Upper lobe of left lung (tissue), 6 donors: ENCODE data around the gene ARHGEF17. TPM values are rescaled to one million over a fixed set of nuclear protein-coding genes. Genes with fewer than 3 reads are reported as not detected.
A peak's percentile ranks its signal among the peaks of the same experiment; 100 is the strongest.

Experiments
- ATAC-seq, 2 donors: fragments of 200-7000 bp; cut with Tn5 transposase; one replicate each; pipeline ENCODE4 v1.9.1; 2022; ENCODE audit warnings: mild to moderate bottlenecking in 2 of 2, moderate library complexity in 2 of 2; ENCODE audit not compliant: low FRiP score in 2 of 2
- DNase-seq, 2 donors: peaks; one replicate each; pipeline ENCODE4 v3.0.0-alpha.2; 2019 to 2020
- H3K27ac ChIP-seq, 4 donors: fragments of 200-600 bp; sonication (generic); one replicate each; pipeline ENCODE4 v1.5.1; 2016 to 2019
- H3K27me3 ChIP-seq, 4 donors: fragments of 200-600 bp; sonication (generic); one replicate each; pipeline ENCODE4 v1.5.1; 2017 to 2019
- H3K36me3 ChIP-seq, 4 donors: fragments of 200-600 bp; sonication (generic); one replicate each; pipeline ENCODE4 v1.5.1; 2016 to 2019
- H3K4me1 ChIP-seq, 4 donors: fragments of 200-600 bp; sonication (generic); one replicate each; pipeline ENCODE4 v1.5.1; 2018 to 2019
- H3K4me3 ChIP-seq, 4 donors: fragments of 200-600 bp; sonication (generic); one replicate each; pipeline ENCODE4 v1.5.1; 2017 to 2019; ENCODE audit warnings: mild to moderate bottlenecking in 2 of 4, moderate library complexity in 1 of 4
- H3K9me3 ChIP-seq, 4 donors: fragments of 200-600 bp; sonication (generic); one replicate each; pipeline ENCODE4 v1.5.1; 2018 to 2019
- EP300 ChIP-seq, 4 donors: sonication (generic); formaldehyde crosslinking; IDR thresholded peaks; one replicate each; pipeline ENCODE4 v1.5.1; 2017; ENCODE audit warnings: antibody characterized with exemption in 4 of 4, control low read depth in 2 of 4
- POLR2A ChIP-seq, 4 donors: fragments of 450-650 bp; IDR thresholded peaks; one replicate each; pipeline ENCODE4 v1.5.1; 2016 to 2017; ENCODE audit warnings: antibody characterized with exemption in 4 of 4, mild to moderate bottlenecking in 2 of 4
- POLR2AphosphoS5 ChIP-seq, 2 donors: sonication (generic); formaldehyde crosslinking; IDR thresholded peaks; one replicate each; pipeline ENCODE4 v1.5.1; 2017; ENCODE audit warnings: antibody characterized with exemption in 2 of 2
- WGBS, 2 donors: methylation state at CpG; one replicate each; pipeline ENCODE4 v1.1.5; 2017 to 2018; 5-methylcytosine and 5-hydroxymethylcytosine counted together
- total RNA-seq, 6 donors: library from RNA; depleted of rRNA in 4 of 6; stranded (reverse); fragments of >200 nt in 4 of 6; gene quantifications; one replicate each; pipeline versions ENCODE4 v1.1.0 to v1.2.1, GENCODE V29; 2016 to 2021
- TF ChIP-seq, protein P1 (sequence below), 6 experiments: fragments of 450-650 bp in 4 of 6; fragments of 200-600 bp in 2 of 6; sonication (generic) in 2 of 6; IDR thresholded peaks; one replicate each; pipeline ENCODE4 v1.5.1; 2016 to 2019; ENCODE audit warnings: antibody characterized with exemption in 6 of 6
- donor health status: DM: no; HTN: no; CAD: no; lungs with moderate emphysema.
- donor health status: DM: no; HTN: yes; CAD: no; lungs with severe emphysema.

The ARHGEF17 gene
- total RNA-seq, 6 donors from 2014 or later, result 48.1 to 140 (median 65.1) TPM

DNA sequence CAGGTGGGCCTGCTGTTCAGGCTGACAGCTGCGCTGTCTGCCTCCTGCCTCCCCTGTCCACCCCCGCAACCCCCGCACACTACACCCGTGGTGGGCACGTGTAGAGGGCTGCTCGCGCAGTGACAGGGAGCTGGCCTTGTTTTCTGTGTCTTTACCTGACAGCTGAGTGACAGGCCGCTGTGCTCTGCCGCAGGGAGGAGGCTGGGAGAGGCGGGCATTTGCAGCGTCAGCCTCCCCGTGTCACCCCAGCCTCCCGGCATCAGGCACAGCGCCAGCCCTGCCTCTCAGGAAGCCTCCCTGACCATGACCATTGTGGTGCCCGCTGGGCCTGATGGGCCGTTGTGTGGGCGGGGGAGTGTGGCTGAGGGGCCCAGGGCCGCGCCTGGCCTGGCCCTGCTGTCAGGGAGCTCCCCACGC lies 36.1 kb downstream of the ARHGEF17 start:
- TF ChIP-seq EP300 (IDR thresholded peaks at IDR 0.05) (no peak), POLR2AphosphoS5 (IDR thresholded peaks at IDR 0.05) (no peak), POLR2A (IDR thresholded peaks at IDR 0.05) (no peak)
- TF ChIP-seq, protein P1, sequence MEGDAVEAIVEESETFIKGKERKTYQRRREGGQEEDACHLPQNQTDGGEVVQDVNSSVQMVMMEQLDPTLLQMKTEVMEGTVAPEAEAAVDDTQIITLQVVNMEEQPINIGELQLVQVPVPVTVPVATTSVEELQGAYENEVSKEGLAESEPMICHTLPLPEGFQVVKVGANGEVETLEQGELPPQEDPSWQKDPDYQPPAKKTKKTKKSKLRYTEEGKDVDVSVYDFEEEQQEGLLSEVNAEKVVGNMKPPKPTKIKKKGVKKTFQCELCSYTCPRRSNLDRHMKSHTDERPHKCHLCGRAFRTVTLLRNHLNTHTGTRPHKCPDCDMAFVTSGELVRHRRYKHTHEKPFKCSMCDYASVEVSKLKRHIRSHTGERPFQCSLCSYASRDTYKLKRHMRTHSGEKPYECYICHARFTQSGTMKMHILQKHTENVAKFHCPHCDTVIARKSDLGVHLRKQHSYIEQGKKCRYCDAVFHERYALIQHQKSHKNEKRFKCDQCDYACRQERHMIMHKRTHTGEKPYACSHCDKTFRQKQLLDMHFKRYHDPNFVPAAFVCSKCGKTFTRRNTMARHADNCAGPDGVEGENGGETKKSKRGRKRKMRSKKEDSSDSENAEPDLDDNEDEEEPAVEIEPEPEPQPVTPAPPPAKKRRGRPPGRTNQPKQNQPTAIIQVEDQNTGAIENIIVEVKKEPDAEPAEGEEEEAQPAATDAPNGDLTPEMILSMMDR (IDR thresholded peaks at IDR 0.05), result no peak
- H3K4me3 ChIP-seq, result no peak overlapping the region
- DNase-seq (no peak), ATAC-seq (no peak)
- no peaks in the 10 kb centered on the region for H3K27me3 ChIP-seq
- peaks cover 15 to 40% (median 19%) of the 10 kb centered on the region in 4 donors for H3K4me1 ChIP-seq
- H3K9me3 ChIP-seq, result no peaks in the 10 kb centered on the region
- H3K36me3 ChIP-seq, result peaks cover 0 to 23% (median 3%) of the 10 kb centered on the region in 4 donors
- H3K27ac ChIP-seq, result peak overlapping the region in 1 of 4 donors; percentile 30
- WGBS, 2 donors, result 68% methylated on average over 17 of the region's 20 CpGs; no CpG with 5 or more reads in 1 of the 2 donors

DNA sequence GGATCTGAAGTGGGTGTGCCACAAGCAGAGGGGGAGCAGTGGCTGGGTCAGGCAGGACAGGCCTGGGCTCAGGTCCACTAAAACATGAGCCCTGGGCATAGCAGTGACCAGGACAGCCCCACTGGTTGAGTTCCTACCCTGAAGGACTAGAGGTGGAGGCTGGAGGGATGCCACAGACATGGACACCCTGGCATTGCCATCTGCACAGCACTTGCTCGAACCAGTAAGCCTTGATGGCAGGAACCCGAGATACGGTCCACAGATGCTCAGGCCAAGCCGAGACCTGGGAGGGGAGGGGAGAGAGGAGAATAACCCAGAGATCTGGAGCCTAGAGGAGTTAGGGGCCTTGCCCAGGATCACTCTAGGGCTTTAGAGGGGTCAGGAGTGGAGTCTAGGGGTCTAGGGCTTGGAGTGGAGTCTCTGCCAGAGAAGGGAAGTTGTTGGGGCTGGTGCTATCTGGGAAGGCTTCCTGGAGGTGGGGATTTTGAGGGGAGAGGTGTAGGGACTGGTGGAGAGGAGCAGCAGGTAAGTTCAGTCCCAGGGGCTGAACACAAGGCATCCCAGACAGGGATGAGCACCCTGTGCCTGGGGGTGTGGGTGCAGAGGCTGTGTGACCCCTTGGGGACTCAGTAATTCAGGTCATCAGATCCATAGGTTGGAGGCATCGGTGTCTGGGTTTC lies 37.5 kb downstream of the ARHGEF17 start:
- 87% methylated on average over 5 of the region's 5 CpGs for WGBS, 2 donors
- no peak for TF ChIP-seq EP300 (IDR thresholded peaks at IDR 0.05)
- TF ChIP-seq POLR2AphosphoS5 (IDR thresholded peaks at IDR 0.05), result no peak
- TF ChIP-seq POLR2A (IDR thresholded peaks at IDR 0.05), result no peak
- TF ChIP-seq, protein P1 (IDR thresholded peaks at IDR 0.05), result no peak

DNA sequence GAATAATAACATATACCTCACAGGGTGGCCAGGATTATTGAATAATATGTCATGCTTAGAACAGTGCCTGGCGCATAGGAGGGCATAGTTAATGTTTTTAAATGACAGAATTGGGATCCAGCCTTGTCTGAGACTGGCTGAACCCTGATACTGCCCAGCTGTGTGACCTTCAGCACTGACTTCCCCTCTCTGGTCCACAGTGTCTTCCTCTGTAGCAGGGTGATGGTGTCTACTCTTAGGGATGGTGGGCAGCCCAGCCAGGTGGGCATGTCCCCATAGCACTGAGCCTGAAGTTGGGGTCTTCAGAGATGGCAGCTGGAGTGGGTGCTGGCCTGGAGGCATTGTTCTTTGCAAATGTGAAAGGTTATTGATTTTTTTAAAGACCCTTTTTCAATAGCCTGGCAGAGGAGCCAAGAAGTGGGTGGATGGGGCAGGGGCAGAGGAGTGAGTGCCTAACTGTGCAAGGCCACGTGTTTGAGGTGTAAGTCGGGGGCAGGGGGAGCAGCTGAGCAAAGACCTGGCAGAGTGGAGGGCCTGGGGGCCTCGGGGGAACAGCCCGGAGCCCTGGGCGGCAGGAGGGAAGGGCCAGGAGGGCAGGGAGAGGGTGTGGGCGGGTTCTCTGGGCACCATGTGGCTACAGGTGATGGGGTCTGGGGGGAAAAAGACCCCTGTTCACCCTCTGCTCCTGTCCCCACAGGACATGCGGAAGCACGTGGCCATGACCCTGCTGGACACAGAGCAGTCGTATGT lies 38.3 kb downstream of the ARHGEF17 start:
- no peak overlapping the region for H3K27ac ChIP-seq
- ATAC-seq, result no peak

More for the DNA sequence above, 37.5 kb downstream of the ARHGEF17 start:
- Histone ChIP-seq H3K36me3 (peaks cover 0 to 23% (median 3%) of the 10 kb centered on the region in 4 donors), H3K27me3 (no peaks in the 10 kb centered on the region), H3K4me1 (peaks cover 17 to 40% (median 19%) of the 10 kb centered on the region in 4 donors), H3K9me3 (no peaks in the 10 kb centered on the region), H3K4me3 (no peak overlapping the region), H3K27ac (no peak overlapping the region)
- no peak for DNase-seq
- no peak for ATAC-seq

DNA sequence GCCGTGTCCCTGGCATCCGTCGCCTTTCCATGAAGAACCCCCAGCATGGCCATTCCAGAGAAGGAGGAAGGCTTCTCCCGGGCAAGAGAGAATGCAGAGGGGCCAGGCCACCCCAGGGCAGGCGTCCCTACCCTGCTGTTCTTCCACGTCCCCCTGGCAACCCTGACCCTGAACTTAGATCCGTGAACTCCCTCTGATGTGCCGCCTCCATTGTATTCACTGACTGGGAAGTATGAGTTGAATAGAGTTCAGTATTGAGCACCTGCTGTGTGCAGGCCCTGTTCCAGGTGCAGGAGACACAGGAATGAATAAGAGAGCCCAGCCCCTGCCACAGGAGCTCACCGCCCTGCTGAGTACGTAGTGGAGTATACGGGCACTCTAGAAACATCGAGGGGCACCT lies 39.0 kb downstream of the ARHGEF17 start:
- Histone ChIP-seq H3K4me1 (peaks cover 17 to 47% (median 23%) of the 10 kb centered on the region in 4 donors), H3K4me3 (no peak overlapping the region), H3K36me3 (peaks cover 0 to 23% (median 3%) of the 10 kb centered on the region in 4 donors), H3K9me3 (no peaks in the 10 kb centered on the region), H3K27me3 (no peaks in the 10 kb centered on the region), H3K27ac (no peak overlapping the region)
- 82 to 96% methylated on average over 10 to 12 of the region's 12 CpGs for WGBS, 2 donors
- ATAC-seq (no peak), DNase-seq (no peak)
- TF ChIP-seq POLR2A (IDR thresholded peaks at IDR 0.05), result no peak
- TF ChIP-seq POLR2AphosphoS5 (IDR thresholded peaks at IDR 0.05), result no peak
- TF ChIP-seq, protein P1 (IDR thresholded peaks at IDR 0.05), result no peak

More for the DNA sequence above, 38.3 kb downstream of the ARHGEF17 start:
- Histone ChIP-seq H3K27me3 (no peaks in the 10 kb centered on the region), H3K9me3 (no peaks in the 10 kb centered on the region), H3K4me1 (peaks cover 17 to 48% (median 23%) of the 10 kb centered on the region in 4 donors), H3K4me3 (no peak overlapping the region), H3K36me3 (peaks cover 0 to 23% (median 3%) of the 10 kb centered on the region in 4 donors)
- no peak for DNase-seq
- WGBS, 2 donors, result 83 to 88% methylated on average over 9 to 10 of the region's 10 CpGs
- no peak for TF ChIP-seq EP300 (IDR thresholded peaks at IDR 0.05)

DNA sequence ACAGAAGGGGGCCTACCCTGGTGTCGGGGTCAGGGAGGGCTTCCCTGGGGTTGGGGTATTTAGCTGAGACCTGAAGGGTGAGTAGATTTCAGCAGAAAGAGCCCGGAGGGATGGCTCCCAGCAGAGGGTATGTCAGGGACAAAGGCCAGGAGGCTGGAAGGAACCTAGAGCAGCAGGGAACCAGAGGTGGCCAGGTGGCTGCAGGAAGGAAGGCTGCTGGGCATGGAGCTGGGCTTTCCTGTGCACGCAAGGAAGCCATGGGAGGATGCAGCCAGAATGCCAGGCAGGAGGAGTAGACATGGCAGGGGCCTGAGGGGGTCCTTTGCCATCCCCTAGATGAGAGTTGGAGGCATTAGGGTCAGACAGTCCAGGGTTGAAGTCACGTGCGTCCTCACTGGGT lies 40.8 kb downstream of the ARHGEF17 start:
- no peak for DNase-seq
- 75 to 89% methylated on average over 3 to 5 of the region's 5 CpGs for WGBS, 2 donors
- Histone ChIP-seq H3K4me1 (peaks cover 6 to 29% (median 11%) of the 10 kb centered on the region in 4 donors), H3K27me3 (no peaks in the 10 kb centered on the region), H3K27ac (no peak overlapping the region), H3K4me3 (no peak overlapping the region), H3K9me3 (no peaks in the 10 kb centered on the region), H3K36me3 (peaks cover 0 to 34% (median 5%) of the 10 kb centered on the region in 4 donors)
- TF ChIP-seq EP300 (IDR thresholded peaks at IDR 0.05) (no peak), POLR2A (IDR thresholded peaks at IDR 0.05) (no peak), POLR2AphosphoS5 (IDR thresholded peaks at IDR 0.05) (no peak)
- TF ChIP-seq, protein P1 (IDR thresholded peaks at IDR 0.05), result no peak
- no peak for ATAC-seq
